Stimulated activated CD4-positive, alpha-beta T cell treated with anti-CD3 and anti-CD28 coated beads, TNF-alpha, amount 100 ng/mL, for 24 hours (primary cell): ENCODE data around the gene MRGPRG.

ENCODE experiments used
- DNase-seq, 3 experiments: peaks; one replicate each; pipeline ENCODE4 v3.0.0-alpha.2; 2020; ENCODE audit warnings: low read depth in 3 of 3

The MRGPRG gene

DNA sequence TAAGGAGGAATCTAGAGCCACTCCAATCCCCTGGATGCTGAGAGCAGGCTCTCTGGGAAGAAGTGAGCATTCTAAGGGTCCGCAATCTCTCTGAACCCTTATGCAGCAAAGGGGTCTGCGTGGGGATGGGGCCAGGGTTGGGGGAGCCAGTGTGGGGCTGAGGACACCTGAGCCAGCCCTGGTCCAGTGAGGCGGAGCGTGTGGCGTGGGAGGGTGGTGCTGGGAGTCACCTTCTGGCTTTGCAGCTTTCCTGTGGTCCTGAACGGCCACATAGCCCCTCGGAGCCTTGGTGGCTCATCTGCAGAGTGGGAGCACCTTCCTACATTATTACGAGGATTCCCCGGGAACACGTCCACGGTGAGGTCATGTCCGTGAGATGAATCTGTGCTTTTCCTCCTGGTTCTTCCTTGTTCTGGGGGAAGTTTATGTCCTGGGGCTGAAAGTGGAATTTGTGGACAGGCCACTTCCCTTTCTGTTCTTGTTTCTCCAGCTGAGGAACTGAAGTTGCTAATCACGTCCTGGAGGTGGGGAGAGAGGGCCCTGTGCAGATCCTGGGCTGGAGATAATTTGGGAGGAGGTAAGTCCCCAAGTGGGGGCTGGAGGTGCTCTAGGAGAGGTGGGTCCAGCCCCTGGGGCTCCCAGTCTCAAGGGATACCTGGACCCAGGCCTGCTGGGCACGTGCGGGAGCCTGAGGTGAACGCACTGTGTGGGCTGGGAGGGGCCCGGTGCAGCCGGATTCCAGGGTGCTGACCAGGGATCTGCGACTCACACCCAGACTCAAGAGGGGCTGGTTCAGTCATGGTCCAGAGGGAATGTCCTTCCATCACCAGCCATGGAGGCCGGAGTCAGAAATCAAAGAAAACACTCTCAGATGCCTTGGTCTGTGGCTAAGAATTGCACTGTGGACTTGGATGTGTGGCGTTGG, 7.5 kb upstream of the MRGPRG start:
- no peak for DNase-seq

- DNase-seq, result no peak
These were observed 6.6 kb upstream of the MRGPRG start for GRCh38 chr11:3225159-3225758.

DNA sequence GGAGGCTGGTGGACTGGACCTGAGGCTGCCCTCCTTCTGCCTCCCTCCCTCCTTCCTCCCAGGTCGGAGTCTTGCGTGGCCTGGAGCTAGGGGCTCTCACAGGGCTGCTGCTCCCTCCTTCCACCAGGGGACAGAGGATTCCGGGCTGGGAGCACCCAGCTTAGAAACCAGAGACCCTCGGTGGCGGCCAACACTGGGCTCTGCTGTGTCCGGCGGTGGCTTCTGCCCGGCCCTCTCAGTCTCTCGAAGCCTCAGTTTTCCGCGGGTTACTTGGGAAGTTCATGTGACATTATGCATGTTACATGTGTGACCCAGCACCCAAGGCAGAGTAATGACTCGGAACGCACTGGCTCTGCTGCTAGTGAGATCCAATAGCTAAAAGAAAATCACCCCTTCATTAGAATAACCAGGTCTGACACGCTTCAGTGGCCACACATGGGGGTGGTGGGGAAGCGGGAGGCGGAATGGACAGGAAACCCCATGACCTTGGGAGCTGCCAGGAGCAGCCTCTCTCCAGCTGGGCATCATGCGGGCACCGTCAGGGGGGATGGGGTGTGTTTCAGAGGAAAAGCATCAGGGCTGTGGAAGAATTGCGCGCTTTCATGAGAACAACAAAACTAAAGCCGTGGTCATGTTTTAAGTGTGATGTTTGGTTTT, 5.9 kb upstream of the MRGPRG start:
- no peak for DNase-seq

DNA sequence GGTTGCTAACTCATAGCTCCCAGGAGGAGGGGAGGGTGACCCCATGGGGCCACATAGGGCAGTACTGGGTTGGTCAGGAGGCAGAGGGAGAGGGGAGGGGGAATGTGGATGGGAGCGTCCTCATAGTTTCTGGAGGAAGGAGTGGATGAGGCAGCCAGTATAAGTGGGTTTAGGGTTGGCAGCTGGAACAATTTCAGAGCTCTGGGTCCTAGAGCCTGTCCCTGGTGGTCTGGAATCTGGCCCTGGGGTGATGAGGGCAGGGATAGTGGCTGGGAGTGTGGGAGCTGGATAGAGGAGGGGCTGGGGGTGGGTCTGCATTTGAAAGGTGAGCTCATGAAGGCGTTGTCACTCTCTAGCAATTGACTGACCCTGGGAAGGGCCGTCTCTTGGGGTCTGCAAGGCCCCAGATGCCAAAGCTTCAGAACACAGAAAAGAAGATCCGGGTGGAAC, 5.3 kb upstream of the MRGPRG start:
- no peak for DNase-seq

DNA sequence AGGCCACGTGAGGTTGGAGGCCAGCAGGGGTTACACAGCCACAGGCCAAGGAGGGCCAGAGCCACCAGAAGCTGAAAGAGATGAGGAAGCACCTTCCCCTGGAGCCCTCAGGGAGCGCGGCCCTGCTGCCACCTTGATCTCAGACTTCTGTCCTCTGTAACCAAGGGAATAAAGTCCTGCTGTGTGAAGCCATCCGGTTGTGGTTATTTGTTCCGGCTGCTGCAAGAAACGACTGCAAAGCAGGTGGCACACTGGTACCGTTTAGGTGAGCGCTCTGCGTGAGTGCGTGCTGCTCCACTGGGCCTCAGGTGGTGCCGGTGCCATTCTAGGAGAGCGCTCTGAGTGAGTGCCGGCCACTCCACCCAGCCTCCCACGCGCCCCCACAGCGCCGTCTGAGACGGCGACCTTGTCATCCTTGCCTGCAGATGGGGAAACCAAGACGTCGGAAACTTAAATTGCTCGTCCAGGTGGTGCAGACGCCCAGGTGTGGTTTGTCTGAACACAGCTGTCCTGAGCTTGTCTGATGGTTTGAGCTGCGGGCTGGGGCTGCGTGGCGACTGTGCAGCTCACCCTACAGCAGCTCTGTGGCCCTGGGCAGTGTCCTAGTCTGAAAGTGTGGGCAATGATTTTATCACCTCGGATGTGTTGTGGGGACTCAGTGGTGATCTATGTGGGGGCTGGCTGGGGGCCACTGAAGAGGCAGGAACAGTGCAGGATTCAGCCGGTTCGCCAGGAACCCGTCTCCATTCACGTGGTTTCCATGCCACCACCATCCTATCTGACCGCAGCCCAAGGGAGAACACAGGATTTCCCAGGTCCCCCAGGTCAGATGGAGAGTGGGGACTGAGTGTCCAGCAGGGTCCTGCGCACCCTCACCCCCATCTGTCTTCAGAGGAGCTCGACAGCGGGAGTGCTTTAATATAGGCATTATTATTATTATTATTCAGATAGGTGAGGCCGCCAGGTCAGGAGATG, 4.6 kb upstream of the MRGPRG start:
- DNase-seq, result no peak

DNA sequence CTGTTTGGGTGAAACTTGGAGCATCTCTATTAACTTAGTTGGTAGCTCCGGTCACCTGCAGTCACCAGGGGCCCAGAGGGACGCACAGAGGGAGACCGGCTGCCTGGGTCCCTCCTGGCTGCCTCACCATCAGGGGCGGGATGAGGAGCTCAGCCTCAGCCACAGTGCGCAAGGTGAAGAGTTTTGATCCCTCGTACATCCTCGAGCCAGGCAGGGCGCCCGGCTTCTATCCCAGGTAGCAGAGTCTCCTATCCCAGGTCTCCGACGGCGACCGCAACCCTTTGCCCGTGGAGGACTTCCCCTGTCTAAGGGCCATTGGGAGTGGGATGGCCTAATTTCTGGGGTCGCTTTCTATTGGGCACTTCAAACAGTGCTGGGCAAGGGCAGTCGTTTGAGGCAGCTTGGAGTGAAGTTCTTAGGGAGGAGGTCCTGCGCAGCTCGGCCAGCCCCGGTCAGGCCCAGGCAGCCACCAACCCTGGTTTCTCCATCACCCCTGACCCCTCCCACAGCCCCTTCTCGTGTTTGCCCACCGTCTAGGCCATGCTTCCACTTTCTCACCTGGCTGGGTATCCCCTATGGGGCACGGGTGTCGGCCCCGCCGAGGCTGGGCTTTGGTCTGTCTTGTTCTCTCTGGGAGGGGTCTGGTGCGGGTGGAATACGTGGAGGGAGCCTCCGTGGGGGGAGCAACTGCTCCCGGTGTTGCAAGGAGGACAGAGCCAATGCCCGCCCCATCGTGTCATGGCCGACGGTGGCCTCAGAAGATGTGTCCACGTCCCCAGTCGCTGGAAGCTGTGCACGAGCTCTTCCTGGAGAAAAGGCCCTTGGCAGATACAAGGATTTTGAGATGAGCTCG, 3.6 kb upstream of the MRGPRG start:
- DNase-seq, result no peak

DNA sequence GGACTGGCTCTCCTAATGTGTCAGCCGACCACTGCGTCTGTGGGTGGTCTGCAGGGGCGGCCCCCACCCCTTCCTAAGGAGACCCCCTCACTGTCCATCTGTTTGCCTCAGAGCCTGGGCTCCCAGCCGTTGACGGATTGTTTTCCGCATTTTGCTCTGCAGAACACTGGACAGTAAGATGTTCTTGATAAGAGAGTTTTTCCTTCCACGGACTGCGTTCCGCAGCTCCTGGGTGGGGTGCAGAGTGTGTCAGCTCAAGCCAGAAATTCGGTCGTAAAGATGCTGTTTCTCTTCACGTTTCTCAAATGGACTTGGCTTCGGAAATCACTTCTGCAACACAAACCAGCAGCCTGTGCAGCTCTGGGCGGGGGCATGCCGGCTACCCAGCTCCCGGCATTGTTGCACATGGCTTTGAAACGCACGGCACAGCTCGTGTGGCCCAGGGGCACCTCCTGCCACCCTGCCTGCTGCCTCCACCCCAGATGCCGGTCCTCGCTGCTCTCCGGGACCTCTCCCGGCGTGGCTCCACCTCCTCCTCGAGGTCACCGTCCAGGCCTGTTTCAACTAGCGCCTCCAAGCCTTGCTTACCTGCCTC, 2.9 kb upstream of the MRGPRG start:
- DNase-seq, result no peak

- no peak for DNase-seq
These were observed 2.2 kb upstream of the MRGPRG start for GRCh38 chr11:3220521-3221407.

DNA sequence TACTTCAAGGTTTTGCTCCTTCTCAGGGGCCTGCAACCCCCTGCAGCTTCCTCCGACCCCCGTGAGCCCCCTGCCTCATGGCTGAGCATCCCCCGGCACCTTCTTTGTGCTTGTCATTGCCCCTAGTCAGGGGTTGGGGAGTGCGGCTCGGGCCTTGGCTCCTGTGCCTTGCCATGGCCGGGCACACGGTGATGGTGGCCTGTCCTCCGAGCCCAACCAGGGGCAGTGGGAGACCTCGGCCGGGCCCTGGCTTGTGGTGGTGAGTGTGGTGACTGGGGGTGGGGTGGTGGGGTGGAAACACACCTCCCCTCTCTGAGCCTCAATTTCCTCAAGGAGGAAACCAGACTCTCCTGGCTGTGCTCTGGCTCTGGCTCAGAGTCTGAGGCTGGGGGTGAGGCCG, 1.5 kb upstream of the MRGPRG start:
- DNase-seq, result no peak

DNA sequence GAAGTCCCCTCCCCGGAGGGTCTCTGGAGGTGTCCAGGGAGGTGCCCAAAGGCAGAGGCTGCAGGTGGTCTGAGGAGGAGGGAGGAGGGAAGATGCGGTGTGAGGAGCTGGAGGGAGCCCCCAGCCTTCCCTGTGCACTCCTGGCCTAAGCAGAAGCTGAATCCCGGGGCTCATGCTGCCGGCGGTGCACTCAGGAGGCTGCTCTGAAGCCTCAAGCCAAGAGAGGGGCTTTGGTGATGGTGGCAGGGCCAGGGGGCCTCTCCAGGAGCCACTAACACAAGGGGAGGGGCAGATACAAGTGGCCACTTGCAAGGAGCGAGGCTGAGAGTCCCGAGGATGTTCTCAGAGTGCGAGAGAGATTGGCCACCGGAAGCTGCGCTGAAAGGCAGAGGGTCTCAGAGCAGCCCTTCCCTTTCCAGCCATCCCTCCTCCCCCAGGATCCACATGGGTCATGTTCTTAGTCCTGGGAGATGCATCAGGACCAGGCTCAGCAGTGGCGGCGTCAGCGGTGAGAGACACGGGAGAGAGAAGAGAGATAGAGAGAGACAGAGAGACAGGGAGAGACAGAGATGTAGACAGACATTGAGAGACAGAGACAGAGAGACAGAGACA, 774 bp upstream of the MRGPRG start:
- no peak for DNase-seq

- no peak for DNase-seq
These were observed 663 bp downstream of the MRGPRG start for GRCh38 chr11:3217818-3218482.

- no peak for DNase-seq
These were observed 2.5 kb downstream of the MRGPRG start for GRCh38 chr11:3216027-3216525.

GRCh38 chr11:3215346-3216026, 3.1 kb downstream of the MRGPRG start:
- no peak for DNase-seq

DNA sequence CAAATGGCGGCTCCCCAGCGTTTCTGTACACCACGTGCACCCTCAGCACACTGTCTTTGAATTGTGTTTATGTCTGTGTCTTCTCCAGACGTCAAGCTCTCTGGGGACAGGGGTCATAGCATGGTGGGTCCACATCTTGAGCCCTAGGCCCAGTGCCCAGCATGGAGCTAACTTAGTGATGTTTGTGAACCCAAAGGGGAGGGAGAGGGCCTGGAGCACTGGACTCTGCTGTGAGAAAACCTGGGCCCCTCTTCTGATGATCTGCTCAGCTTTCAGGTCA, 4.3 kb downstream of the MRGPRG start:
- no peak for DNase-seq

GRCh38 chr11:3213659-3214419, 4.8 kb downstream of the MRGPRG start:
- no peak for DNase-seq

DNA sequence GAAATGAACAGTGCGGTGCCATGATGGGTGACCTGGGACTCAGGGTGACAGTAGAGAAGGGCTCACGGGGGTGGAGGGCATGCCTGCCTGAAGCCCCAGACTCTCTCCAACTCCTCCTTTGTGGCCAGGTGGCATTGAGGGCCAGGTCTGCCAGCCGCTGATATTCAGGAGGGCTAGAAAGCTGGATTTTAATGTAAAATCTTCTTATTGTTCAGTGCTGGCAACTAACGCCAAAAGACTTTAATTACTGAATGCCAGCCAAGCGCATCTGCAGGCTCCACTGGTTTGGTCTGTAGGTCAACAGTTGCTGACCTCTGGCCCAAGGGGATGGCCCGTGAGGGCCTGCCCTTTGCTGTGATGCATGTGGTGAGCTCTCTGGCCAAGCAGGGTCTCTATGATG, 10.3 kb downstream of the MRGPRG start:
- no peak for DNase-seq
